GM12864 (cell line): ENCODE data around the gene CLCN3.
A peak's percentile ranks its signal among the peaks of the same experiment; 100 is the strongest.
"Not testable (repeated sequence)": the region's sequence is repeated elsewhere in the genome, so short reads cannot be mapped to it uniquely, and the experiment has no call there.

ENCODE experiments used
- DNase-seq: peaks from one replicate; pipeline ENCODE4 v3.0.0-alpha.2; 2011; ENCODE audit warnings: low read depth
- H3K4me3 ChIP-seq: 2 replicates; pipeline ENCODE4 v1.5.1; 2011; ENCODE audit warnings: mild to moderate bottlenecking, low read depth, low read length, control low read depth
- CTCF ChIP-seq: IDR thresholded peaks from 2 replicates; pipeline ENCODE4 v1.5.1; 2011; ENCODE audit warnings: low read depth, mild to moderate bottlenecking, moderate library complexity, low read length, control low read depth, inconsistent platforms; ENCODE audit errors: missing control alignments

The CLCN3 gene

DNA sequence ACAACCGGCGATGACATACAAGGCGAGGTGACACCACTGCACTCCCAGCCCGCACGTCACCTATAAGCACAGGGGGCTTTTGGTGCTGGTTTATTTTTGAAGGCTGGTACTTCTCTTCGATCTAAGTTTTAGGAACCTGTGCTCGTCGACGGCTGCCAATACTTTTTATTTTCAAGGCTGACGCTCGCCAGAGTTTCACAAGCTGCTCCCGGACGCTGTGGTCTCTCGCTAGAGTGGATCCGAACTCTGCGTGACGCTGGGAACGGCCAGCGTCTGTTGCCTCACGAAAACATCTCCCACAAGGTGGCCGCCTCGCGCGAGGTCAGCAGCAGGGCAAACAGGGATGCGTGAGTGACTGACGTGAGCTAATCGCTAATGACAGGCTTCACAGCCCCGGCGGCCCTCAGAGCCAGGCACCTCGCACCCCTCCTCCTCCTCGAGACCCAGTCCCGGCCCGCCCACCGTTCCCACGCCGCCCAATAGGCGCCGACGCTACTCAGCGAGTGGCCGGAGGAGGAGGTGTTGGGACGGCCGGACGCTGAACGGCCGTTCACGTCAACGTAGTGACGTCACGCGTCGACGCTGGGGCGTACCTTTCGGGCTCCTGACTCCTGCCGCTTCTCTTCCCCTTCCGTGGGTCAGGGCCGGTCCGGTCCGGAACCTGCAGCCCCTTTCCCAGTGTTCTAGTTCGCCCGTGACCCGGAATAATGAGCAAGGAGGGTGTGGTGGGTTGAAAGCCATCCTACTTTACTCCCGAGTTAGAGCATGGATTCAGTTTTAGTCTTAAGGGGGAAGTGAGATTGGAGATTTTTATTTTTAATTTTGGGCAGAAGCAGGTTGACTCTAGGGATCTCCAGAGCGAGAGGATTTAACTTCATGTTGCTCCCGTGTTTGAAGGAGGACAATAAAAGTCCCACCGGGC lies at the start of gene CLCN3:
Gene CLCN3 (plus strand): TSS at position 621 of the 922 bp plus-strand sequence. CDS start 15,351 bp downstream, outside the sequence.
- no peak for TF ChIP-seq CTCF
- DNase-seq: peak; percentile 90

GRCh38 chr4:169571012-169571411 lies 49.4 kb upstream of the CLCN3 start:
- not testable (repeated sequence) for H3K4me3 ChIP-seq, DNase-seq

More for the DNA sequence above, at the start of gene CLCN3:
- H3K4me3 ChIP-seq: peak within 1 kb of the TSS; percentile 73

GRCh38 chr4:169571435-169571834 lies 48.9 kb upstream of the CLCN3 start:
- DNase-seq: no peak
- no peak overlapping the region for H3K4me3 ChIP-seq
- no peak for TF ChIP-seq CTCF

DNA sequence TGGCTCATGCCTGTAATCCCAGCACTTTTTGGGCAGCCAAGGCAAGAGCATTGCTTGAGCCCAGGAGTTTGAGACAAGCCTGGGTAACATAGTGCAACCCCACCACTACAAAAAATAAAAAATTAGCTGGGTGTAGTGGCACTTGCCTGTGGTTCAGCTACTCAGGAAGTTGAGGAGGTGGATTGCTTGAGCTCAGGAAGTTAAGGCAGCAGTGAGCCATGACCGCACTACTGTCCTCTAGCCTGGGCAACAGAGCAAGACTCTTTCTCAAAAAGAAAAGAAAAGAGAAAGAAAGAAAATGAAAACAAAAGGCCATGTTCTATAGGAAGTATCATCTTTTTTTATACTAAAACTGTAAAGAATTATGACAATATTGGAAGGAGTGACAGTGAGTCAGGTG lies 46.5 kb upstream of the CLCN3 start:
- H3K4me3 ChIP-seq: no peak overlapping the region
- DNase-seq: peak; percentile 2
- no peak for TF ChIP-seq CTCF

- TF ChIP-seq CTCF: peak; percentile 23
- H3K4me3 ChIP-seq: no peak overlapping the region
- DNase-seq: no peak
Observed at GRCh38 chr4:169582203-169582602, 38.2 kb upstream of the CLCN3 start.

DNA sequence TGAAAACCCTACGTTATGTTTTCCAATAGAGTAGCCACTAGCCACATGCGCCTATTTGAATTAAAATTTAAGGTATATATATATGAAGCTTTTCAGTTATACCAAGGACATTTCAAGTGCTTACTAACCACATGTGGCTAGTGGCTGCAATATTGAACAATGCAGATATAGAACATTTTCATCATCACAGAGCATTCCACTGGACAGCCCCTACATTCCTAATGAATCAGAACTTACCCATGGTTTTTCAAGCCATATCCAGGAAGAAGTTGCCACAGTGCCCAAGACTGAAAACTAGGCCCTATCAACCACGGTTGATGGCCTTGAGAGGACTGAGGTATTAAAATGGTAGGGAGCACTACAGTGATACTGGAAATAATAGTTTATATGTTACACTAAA lies 37.7 kb upstream of the CLCN3 start:
- no peak overlapping the region for H3K4me3 ChIP-seq
- no peak for DNase-seq
- TF ChIP-seq CTCF: no peak

- no peak for TF ChIP-seq CTCF
- no peak for DNase-seq
- no peak overlapping the region for H3K4me3 ChIP-seq
Observed at GRCh38 chr4:169583563-169583962, 36.8 kb upstream of the CLCN3 start.
